Activated T-helper 1 cell treated with anti-CD3 and anti-CD28 coated beads, Interleukin-2, amount 50 U/mL, for 16 hours (primary cell): ENCODE measurements around the gene SYMPK.

Source experiments
- DNase-seq, 2 donors: peaks; one replicate each; pipeline ENCODE4 v3.0.0-alpha.2; 2020; ENCODE audit warnings: low read depth in 1 of 2, low spot score in 1 of 2

The SYMPK gene

DNA sequence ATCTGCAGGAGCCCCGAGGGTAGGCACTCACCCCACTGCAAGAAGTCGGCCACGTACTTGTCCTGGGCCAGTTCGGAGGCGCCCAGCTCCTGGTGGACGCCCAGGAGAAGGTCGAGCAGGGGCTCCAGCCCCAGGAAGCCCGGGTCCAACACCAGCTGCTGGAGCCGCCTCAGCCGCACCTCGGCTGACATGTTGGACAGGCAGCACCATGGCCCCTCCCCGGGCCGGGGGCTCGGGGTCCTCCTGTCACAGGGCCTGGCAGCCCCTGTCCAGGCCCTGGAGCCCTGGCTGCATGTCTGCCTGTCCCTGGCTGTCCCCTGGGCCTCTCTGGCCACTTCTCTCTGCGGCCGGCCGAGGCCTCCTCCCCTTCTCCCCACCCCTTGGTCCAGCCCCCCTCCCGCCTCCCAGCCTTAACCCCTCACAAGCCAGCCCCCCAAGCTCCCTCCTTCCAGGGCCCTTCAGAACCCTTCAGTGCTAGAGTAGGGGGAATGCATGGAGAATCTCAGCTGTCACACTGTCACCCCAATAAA, 80.7 kb downstream of the SYMPK start, which contains the start of gene DMPK:
DMPK (minus strand) TSS at position 329 of the 530 bp plus-strand sequence; CDS start at position 191, 138 bp downstream.
- no peak for DNase-seq

DNA sequence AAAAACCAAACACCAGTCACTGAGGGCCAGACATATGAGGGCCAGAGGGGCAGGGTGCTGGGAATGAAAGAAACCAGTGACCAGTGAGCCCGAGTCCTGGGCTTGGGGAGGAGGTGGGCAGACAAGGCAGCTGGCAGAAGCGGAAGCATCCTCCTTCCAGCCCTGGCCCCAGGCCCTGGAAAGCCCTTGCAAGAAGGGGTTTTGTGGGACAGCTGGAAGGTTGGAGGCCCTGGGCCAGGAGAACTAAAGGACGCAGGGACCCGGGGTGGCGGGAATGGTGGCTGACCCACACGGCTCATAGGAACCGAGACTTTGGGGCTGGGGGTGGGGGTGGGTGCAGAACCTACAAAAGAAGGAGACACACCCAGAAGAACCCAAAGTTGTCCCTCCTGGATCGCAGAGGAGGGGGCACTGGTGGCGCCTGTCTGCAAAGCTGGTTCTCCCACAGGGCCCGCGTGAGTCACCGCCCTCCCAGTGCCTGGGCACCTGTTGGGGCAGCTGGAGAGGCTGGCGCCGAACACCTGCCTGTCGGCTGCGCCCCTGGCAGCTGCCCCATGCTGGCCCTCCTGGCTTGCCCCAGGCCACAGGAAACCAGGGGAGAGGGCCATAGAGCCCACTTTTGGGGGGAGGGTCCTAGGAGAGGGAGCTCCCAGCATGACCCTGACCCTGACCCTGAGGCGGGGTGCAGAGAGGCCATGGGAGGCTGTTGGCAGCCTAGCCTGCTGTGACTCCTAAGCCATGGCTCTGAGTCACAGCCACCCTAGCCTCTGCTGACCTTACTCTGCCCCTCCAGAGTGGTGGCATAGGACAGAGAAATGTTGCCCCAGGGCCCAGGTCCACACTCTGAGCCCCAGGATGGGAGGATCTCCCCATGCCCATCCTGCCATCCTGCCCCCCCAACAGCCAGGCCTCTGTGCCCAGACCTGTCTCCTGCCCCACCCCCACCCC, 81.5 kb downstream of the SYMPK start:
- no peak for DNase-seq

DNA sequence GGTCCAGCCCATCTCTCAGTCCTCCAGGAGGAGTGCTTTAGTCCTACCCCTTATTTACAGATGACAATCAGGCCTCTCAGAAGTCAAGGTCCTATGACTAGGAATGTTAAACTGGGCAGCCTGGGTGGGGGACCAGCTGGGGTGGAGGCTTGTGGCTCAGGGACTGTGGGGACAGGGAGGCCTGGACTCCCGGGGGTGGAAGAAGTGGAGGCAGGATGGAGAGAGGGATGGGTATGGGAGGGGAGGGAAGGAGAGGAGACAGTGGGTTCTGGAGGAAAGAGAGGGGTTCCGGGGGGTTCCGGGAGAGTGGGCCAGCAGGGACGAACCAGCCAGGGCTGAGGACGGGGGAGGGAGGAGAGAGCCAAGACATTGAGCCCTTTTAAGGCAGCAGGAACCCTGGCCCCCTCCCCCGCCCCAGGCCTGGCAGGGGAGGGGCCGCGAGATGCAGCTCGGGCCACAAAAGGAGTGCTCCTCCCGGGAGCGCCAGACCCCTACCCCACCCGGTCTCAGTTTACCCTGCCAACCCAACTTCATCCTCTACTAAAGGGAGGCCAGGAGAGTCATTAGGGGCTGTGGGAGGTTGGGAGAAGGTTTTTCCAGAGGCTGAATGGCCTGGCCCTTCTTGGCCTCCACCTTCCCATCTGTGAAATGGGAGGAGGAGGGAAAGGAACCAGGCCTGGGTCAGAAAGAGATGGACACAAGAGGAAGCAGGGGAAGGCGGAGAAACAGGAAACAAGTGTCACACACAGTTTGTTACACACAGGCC, 82.3 kb downstream of the SYMPK start:
- DNase-seq = no peak

DNA sequence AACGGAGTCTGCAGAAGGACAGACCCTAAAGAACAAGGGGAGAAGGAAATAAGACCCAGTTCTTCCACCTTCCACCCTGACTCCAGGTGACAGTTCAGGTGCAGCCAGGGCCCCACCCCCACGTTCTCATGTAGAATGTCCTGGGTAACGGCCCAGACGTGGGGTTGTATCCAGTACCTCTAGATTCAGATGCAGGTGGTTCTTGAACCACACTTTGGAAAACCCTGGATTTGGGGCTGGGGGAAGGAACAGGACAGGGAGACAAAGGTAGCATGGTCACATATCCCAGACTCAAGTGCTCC, 82.8 kb downstream of the SYMPK start:
- DNase-seq = no peak

DNA sequence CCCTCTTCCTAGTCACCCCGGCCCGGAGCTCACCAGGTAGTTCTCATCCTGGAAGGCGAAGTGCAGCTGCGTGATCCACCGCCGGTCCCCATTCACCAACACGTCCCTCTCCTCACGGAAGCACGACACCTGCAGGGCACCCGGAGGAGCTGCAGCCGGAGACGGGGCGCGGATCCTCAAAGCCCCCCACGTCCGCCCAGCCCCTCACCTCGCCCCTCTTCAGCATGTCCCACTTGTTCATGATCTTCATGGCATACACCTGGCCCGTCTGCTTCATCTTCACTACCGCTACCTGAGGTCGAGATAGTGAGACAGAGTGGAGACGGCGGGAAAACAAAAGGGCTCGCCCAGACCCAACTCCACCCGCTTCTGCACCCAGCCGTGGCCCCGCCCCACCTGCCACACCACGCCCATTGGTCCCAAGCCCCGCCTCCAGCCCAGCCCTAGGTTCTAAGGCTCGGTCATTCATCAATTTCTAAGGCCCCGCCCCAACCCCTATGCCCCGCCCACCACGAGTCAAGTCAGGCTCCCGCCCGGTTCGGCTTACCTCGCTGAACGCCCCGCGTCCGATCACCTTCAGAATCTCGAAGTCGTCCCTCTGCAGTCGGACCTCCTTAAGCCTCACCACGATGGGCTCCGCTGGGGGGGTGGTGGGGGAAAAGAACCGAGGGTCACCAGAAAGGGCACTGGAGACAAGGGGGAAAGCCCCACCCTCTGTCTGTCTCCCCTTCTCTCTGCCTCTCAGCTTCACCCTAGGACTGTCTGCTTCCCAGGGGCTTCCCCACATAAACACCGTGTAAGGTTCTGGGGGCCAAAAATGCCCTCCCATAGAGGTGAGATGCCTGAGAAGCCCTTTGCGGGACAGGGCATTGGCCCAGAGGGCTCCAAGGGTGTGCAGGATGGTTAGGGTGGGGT, 83.5 kb downstream of the SYMPK start:
- DNase-seq = peak; percentile 52 to 71

DNA sequence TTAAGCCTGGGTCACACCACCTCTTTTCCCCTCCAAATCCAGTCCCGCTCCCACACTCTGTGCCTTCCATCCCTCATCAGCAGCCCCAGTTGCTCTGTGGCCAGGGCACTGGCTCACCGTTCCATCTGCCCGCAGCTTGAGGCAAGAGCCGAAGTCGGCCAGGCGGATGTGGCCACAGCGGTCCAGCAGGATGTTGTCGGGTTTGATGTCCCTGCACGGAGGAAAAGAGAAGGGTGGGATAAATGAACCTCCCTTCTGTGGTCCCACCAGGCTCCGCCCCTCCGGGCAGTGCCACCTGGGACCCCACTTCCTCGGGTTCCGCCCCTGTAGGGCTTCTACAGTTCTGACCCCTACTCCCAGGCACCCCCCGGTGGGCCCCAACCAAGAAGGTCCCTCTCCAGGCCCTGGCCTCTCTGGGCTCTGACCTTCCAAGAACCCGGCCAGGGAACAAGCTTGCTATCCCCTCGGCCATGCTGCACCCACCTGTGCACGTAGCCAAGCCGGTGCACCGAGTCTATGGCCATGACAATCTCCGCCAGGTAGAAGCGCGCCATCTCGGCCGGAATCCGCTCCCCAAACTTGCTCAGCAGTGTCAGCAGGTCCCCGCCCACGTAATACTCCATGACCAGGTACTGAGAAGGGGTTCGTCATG, 84.8 kb downstream of the SYMPK start:
- no peak for DNase-seq

DNA sequence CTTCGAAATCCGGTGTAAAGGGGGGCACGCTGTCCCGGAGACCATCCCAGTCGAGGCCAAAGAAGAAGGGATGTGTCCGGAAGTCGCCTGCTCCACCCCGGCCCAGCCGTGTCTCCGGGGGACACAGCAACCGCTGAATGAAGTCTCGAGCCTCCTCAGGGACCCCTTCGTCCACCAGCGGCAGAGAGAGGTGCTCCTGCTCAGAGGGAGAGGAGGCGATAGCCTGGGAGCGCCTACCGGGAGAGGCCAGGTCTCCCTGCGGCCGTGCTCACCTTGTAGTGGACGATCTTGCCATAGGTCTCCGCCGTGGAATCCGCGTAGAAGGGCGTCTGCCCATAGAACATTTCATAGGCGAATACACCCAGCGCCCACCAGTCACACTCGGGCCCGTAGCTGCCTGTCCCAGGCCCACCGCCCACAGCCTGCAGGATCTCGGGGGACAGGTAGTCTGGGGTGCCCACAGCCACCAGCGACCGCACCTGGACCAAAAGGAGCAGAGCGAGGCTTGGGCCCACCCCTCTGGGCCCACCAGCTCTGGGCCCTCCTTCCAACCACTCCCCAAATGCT, 85.5 kb downstream of the SYMPK start:
- DNase-seq = no peak

DNA sequence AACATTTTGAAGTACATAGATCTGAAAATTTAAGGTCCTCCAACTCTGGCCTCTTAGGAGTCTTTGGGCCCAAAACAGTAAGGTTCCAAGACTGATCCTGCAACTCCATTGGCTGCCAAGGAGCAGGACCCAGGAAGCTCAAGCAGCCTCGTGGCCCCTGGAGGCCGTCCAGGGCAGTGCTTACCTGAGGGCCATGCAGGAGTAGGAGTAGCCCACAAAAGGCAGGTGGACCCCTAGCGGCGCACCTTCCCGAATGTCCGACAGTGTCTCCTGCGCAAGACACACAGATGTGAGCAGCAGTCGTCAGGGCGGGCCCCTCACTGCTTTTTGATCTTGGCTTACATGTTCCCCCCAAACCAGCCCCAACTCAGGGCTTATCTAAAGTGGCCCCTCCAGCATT, 88.2 kb downstream of the SYMPK start:
- DNase-seq = no peak

DNA sequence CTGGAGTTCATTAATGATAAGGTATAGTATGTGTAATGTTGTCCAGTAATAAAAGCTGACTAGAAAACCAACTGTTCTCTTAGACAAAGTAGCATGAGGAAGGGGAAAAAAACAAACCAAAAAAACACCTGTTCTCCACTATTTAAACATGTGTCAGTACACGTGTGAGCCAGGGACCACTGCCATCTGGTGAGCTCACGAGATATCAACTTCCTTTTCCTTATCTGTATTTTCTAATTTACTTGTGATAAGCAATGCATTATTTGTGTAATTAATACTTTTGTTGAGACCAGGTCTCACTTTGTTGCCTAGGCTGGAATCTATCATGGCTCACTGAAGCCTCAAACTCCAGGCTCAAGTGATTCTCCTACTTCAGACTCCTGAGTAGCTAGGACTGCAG, 89.6 kb downstream of the SYMPK start:
- no peak for DNase-seq

DNA sequence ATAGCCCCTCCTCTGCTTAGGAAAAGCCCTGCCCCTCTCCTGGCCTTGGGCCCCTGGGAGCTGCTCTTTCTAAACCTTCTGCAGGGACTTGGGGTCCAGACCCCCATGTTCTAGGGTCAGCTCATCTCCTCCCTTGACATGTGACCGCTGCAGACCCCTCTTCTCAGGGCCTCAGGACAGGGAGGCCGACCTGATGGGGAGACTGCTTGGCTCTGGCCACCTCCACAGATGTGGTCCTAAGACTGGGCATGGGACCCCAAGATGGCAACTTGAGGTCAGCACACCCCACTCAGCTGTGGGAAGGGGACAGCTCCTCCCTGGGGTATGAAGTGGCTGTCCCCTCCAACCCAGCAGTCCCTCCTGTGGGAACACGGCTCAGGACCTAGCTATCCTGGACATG, 90.0 kb downstream of the SYMPK start:
- DNase-seq = no peak

DNA sequence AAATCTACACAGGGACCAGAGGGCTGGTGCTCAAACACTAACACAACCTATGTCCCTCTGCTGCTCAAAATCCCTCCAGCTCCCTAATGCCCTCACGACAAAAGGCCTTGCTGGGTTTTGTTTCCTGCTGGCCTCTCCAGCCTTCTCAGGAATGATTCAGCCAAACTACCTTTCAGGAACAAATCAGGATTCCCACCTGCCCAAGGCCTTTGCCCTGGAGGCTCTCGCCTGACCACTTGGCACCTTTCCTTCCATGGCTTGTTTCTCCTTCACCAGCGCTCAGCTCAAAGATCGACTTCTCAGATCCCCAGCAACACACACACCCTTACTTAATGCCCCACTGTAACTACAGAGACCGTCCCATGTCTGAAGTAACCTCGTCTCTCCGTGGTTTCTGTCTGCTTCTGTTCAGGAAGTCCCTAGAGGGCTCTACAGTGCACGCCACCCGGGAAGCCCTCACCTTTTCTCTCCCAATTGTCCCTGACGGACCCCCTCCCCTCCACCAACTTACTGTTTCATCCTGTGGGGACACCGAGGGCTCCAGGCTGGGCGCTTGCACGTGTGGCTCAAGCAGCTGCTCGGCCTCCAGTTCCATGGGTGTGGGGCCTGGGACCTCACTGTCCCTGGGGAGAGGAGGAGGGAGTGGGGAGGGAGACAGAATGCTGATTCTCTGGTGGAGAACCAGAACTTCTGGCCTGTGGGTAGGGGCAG, 90.7 kb downstream of the SYMPK start:
- no peak for DNase-seq

DNA sequence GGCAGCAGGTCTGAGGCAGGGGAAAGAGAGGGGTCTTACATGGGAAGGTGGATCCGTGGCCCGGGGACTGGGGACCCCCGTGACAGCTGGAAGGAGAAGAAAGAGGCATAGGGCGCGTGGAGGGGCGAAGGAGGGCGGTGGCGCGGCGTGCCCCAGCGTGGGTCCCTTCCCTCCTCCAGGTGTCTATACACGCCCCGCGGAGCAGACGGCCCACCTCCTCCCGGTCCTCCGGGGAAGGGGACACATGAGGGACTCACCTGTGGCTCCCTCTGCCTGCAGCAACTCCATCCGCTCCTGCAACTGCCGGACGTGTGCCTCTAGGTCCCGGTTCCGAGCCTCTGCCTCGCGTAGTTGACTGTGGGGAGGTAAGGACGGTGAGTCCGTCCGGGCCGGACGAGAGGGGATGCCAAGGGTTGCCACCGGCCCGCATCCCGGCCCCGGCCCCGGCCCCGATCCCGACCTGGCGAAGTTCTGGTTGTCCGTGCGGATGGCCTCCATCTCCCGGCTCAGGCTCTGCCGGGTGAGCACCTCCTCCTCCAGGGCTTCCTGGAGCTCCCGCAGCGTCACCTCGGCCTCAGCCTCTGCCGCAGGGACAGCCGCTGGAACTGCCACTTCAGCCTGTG, 91.5 kb downstream of the SYMPK start:
- no peak for DNase-seq

DNA sequence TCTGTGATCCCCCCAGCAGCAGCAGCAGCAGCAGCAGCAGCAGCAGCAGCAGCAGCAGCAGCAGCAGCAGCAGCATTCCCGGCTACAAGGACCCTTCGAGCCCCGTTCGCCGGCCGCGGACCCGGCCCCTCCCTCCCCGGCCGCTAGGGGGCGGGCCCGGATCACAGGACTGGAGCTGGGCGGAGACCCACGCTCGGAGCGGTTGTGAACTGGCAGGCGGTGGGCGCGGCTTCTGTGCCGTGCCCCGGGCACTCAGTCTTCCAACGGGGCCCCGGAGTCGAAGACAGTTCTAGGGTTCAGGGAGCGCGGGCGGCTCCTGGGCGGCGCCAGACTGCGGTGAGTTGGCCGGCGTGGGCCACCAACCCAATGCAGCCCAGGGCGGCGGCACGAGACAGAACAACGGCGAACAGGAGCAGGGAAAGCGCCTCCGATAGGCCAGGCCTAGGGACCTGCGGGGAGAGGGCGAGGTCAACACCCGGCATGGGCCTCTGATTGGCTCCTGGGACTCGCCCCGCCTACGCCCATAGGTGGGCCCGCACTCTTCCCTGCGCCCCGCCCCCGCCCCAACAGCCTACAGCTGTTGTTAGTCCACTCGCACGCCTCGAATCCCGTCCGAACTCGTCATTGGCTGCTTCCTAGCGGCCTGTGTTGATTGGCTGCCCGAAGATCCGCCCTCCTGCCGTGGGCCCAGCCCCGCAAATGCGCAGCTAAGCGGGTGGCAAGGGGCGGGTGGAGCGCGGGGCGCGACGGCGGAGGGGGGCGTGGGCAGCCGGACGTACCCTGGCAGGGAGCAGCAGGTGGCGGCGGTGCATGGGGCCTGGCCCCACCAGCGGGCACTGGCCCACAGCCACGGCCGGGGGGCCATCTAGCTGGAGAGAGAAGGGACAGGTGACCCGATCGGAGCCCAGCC, 92.5 kb downstream of the SYMPK start:
- DNase-seq = peak; percentile 75 to 86

DNA sequence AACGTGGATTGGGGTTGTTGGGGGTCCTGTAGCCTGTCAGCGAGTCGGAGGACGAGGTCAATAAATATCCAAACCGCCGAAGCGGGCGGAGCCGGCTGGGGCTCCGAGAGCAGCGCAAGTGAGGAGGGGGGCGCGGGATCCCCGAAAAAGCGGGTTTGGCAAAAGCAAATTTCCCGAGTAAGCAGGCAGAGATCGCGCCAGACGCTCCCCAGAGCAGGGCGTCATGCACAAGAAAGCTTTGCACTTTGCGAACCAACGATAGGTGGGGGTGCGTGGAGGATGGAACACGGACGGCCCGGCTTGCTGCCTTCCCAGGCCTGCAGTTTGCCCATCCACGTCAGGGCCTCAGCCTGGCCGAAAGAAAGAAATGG, 93.1 kb downstream of the SYMPK start:
- DNase-seq = peak in 1 of 2 donors; percentile 29

DNA sequence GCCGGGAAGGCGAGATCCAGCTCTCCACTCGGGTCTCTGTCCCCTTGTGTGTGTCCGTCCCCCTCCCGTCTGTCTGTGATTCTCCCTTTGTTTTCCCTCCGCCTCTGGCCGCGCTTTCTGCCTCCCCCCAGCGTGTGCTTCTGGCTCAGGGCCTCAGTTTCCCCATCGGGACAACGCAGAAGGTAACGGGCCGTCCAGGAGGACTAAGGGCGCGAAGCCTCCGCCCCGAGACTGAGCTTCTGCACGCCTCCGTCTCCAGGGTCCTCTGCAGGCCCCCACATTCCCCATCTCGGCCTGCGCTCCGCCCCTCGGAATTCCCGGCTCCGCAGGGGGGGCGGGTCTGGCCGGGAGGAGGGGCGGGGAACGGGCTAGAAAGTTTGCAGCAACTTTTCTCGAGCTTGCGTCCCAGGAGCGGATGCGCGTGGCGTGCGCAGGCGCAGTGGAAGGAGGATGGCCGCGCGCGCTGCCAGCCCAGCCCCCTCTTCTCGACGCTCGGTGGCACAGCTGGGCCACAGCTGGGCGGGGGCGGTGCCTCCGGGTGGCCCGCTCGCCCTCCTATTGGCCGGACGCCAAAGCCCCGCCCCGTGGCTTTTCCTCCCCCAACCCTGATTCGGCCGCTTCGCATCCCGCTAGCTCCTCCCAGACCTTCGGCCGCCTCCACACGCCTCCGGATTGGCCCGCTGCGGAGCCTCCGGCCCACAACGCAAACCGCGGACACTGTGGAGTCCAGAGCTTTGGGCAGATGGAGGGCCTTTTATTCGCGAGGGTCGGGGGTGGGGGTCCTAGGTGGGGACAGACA, 93.8 kb downstream of the SYMPK start, which contains the start of gene SIX5:
SIX5 (minus strand) TSS at position 269 of the 799 bp plus-strand sequence. CDS start 408 bp downstream, outside the sequence.
- peak; percentile 83 to 91 for DNase-seq

DNA sequence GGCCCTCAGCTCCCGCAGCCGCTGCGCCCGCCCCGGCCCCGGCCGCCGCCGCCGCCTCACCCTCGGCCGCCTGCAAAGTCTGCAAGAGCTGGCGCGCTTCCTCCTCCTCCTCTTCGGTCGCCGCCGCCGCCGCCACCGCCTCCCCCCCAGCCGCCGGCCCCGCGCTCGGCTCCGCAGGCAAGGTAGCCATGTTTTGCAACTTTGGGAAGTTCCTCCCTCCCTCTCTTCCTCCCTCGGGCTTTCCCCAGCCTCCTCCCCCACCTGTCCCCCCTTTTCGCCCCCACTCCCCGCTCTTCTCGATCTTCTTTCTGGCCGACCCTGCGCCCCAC, 94.3 kb downstream of the SYMPK start:
- no peak for DNase-seq
